GM23338 (cell line): ENCODE measurements around the gene CTU2. TPM values are rescaled to one million over a fixed set of nuclear protein-coding genes. Genes with fewer than 3 reads are reported as not detected.
A peak's percentile ranks its signal among the peaks of the same experiment; 100 is the strongest.

Experiments used
- ATAC-seq: fragments of 200-7000 bp; cut with Tn5 transposase; 3 replicates; pipeline ENCODE4 v1.9.1; 2020
- DNase-seq: peaks from one replicate; pipeline ENCODE4 v3.0.0-alpha.2; 2015; ENCODE audit warnings: low spot score
- H2AFZ ChIP-seq: fragments of 200-600 bp; sonication (generic); 2 replicates; pipeline ENCODE4 v1.8.0; 2016; ENCODE audit warnings: antibody characterized with exemption, mild to moderate bottlenecking, moderate library complexity
- H3F3A ChIP-seq: fragments of 200-600 bp; sonication (generic); replicated peaks from 2 replicates; pipeline ENCODE4 v1.8.0; 2017; ENCODE audit warnings: antibody characterized with exemption, mixed run types, low read depth
- H3K27ac ChIP-seq: fragments of 200-600 bp; sonication (generic); 2 replicates; pipeline ENCODE4 v1.6.1; 2016; ENCODE audit warnings: low read depth
- H3K27me3 ChIP-seq: fragments of 200-600 bp; sonication (generic); 2 replicates; pipeline ENCODE4 v1.8.0; 2016; ENCODE audit warnings: mild to moderate bottlenecking, mixed run types, moderate library complexity; ENCODE audit not compliant: insufficient read depth
- H3K36me3 ChIP-seq: fragments of 200-600 bp; sonication (generic); 2 replicates; pipeline ENCODE4 v1.8.0; 2016; ENCODE audit warnings: mild to moderate bottlenecking; ENCODE audit not compliant: insufficient read depth
- H3K4me1 ChIP-seq: fragments of 200-600 bp; sonication (generic); 2 replicates; pipeline ENCODE4 v1.8.0; 2016; ENCODE audit warnings: mild to moderate bottlenecking, moderate library complexity; ENCODE audit not compliant: insufficient read depth
- H3K4me2 ChIP-seq: fragments of 200-600 bp; sonication (generic); 2 replicates; pipeline ENCODE4 v1.7.1; 2017; ENCODE audit warnings: mixed run types
- H3K4me3 ChIP-seq: fragments of 200-600 bp; sonication (generic); 2 replicates; pipeline ENCODE4 v1.6.1; 2016; ENCODE audit warnings: mixed run types
- H3K79me2 ChIP-seq: fragments of 200-600 bp; sonication (generic); replicated peaks from 2 replicates; pipeline ENCODE4 v1.8.0; 2017; ENCODE audit warnings: mild to moderate bottlenecking; ENCODE audit not compliant: insufficient read depth
- H3K9me2 ChIP-seq: fragments of 200-600 bp; sonication (generic); 2 replicates; pipeline ENCODE4 v1.8.0; 2017; ENCODE audit not compliant: insufficient read depth
- H4K20me1 ChIP-seq: fragments of 200-600 bp; sonication (generic); replicated peaks from 2 replicates; pipeline ENCODE4 v1.8.0; 2017; ENCODE audit warnings: mild to moderate bottlenecking; ENCODE audit not compliant: insufficient read depth
- H3K27ac Mint-ChIP-seq: 2 replicates; pipeline ENCODE4 v1.8.0; 2020; ENCODE audit warnings: inconsistent platforms, mild to moderate bottlenecking, moderate library complexity, mixed read lengths
- H3K27me3 Mint-ChIP-seq: 3 replicates; pipeline ENCODE4 v1.8.0; 2022; ENCODE audit warnings: low read depth, mild to moderate bottlenecking, moderate library complexity, mixed read lengths, inconsistent platforms; ENCODE audit not compliant: insufficient read depth, poor library complexity
- H3K36me3 Mint-ChIP-seq: 3 replicates; pipeline ENCODE4 v1.8.0; 2021; ENCODE audit warnings: low read depth, mild to moderate bottlenecking, inconsistent platforms, moderate library complexity, mixed read lengths
- H3K4me1 Mint-ChIP-seq: 3 replicates; pipeline ENCODE4 v1.8.0; 2020; ENCODE audit warnings: mild to moderate bottlenecking, inconsistent platforms, mixed read lengths
- H3K4me3 Mint-ChIP-seq: 3 replicates; pipeline ENCODE4 v1.8.0; 2021; ENCODE audit warnings: moderate library complexity, mild to moderate bottlenecking, inconsistent platforms, mixed read lengths
- H3K9me3 Mint-ChIP-seq: 3 replicates; pipeline ENCODE4 v1.8.0; 2020; ENCODE audit warnings: moderate library complexity, mild to moderate bottlenecking, inconsistent platforms, mixed read lengths
- CTCF ChIP-seq, 2 experiments: fragments of 200-600 bp in 1 of 2; sonication (generic) in 1 of 2; conservative IDR thresholded peaks; 2 replicates each; pipeline versions ENCODE4 v1.5.1 to v1.6.1; 2016 to 2017; ENCODE audit warnings: antibody characterized with exemption in 2 of 2, low read depth in 2 of 2, mild to moderate bottlenecking in 2 of 2, moderate library complexity in 1 of 2
- EZH2 ChIP-seq: fragments of 200-600 bp; sonication (generic); IDR thresholded peaks from one replicate; pipeline ENCODE4 v1.8.0; 2017; ENCODE audit warnings: antibody characterized with exemption, mild to moderate bottlenecking, low read depth; ENCODE audit not compliant: unreplicated experiment
- EZH2phosphoT487 ChIP-seq: fragments of 200-600 bp; sonication (generic); IDR thresholded peaks from one replicate; pipeline ENCODE4 v1.8.1; 2018; ENCODE audit warnings: antibody characterized with exemption; ENCODE audit not compliant: unreplicated experiment
- POLR2AphosphoS5 ChIP-seq: IDR thresholded peaks from 2 replicates; pipeline ENCODE4 v1.6.1; 2016; ENCODE audit warnings: antibody characterized with exemption, low read depth
- REST ChIP-seq: IDR thresholded peaks from one replicate; pipeline ENCODE4 v1.6.1; 2018; ENCODE audit warnings: antibody characterized with exemption; ENCODE audit not compliant: unreplicated experiment
- ZNF331 ChIP-seq: fragments of 250-450 bp; sonication (Bioruptor Pico); IDR thresholded peaks from 2 replicates; pipeline ENCODE4 v1.5.0; 2020; ENCODE audit warnings: low read depth, mild to moderate bottlenecking, moderate library complexity
- ZNF462 ChIP-seq: fragments of 250-450 bp; sonication (Bioruptor Pico); IDR thresholded peaks from 2 replicates; pipeline ENCODE4 v1.5.0; 2020; ENCODE audit warnings: mild to moderate bottlenecking, moderate library complexity
- polyA plus RNA-seq: library from polyadenylated mRNA; unstranded; fragments of >200 nt; fragmentation: Nextera tagmentation; extraction: Ambion mirVana; gene quantifications from 2 replicates; pipeline ENCODE4 v1.2.1, GENCODE V29; 2016
- total RNA-seq: library from RNA; depleted of rRNA; stranded (reverse); fragments of >200 nt; shearing (Covaris generic); gene quantifications from 2 replicates; pipeline ENCODE4 v1.2.3, GENCODE V29; 2014

CTU2 gene
- total and polyA plus RNA-seq, 2 experiments from 2014 or later: 22.3 to 25.7 TPM

GRCh38 chr16:88764080-88764479, 57.8 kb downstream of the CTU2 start (continued):
- TF ChIP-seq ZNF462 (CRISPR knock-in tag) (no peak), CTCF (conservative IDR thresholded peaks at IDR 0.05; ENCODE audit: low read depth in 2 of 2) (no peak), POLR2AphosphoS5 (no peak)

- H3K4me1 Mint-ChIP-seq: peaks cover 56% of the 10 kb centered on the region
- no peaks in the 10 kb centered on the region for H3K9me3 Mint-ChIP-seq
- TF ChIP-seq EZH2phosphoT487 (no peak), ZNF331 (CRISPR knock-in tag) (no peak), REST (no peak), EZH2 (no peak)
- no peaks in the 10 kb centered on the region for H3K36me3 ChIP-seq
- 0 out of 2 replicates have a peak overlapping the region, but pooled peaks have one; percentile 89 for H3K27ac ChIP-seq
- H3K36me3 Mint-ChIP-seq: no peaks in the 10 kb centered on the region
- no peak overlapping the region for H2AFZ ChIP-seq
- H3K9me2 ChIP-seq: no peaks in the 10 kb centered on the region
- H3K4me2 ChIP-seq: no peak overlapping the region
- peak; percentile 49 for DNase-seq
- no peaks in the 10 kb centered on the region for H4K20me1 ChIP-seq
- H3K4me3 Mint-ChIP-seq: no peak overlapping the region
- H3K27me3 ChIP-seq: no peaks in the 10 kb centered on the region
- peaks cover 25% of the 10 kb centered on the region for H3K4me1 ChIP-seq
- peaks cover 18% of the 10 kb centered on the region for H3K27me3 Mint-ChIP-seq
- no peak overlapping the region; the same call in 1 of the 2 replicates for H3K27ac Mint-ChIP-seq
- H3K79me2 ChIP-seq: peaks cover 45% of the 10 kb centered on the region
- peak; percentile 4; the same call in 2 of the 3 replicates for ATAC-seq
- H3F3A ChIP-seq: peaks cover 13% of the 10 kb centered on the region; the same call in 1 of the 2 replicates
- no peak overlapping the region for H3K4me3 ChIP-seq
Measured at GRCh38 chr16:88764913-88765349, 58.6 kb downstream of the CTU2 start.
